ENCODE measurements around the gene MAGI2.

DNA sequence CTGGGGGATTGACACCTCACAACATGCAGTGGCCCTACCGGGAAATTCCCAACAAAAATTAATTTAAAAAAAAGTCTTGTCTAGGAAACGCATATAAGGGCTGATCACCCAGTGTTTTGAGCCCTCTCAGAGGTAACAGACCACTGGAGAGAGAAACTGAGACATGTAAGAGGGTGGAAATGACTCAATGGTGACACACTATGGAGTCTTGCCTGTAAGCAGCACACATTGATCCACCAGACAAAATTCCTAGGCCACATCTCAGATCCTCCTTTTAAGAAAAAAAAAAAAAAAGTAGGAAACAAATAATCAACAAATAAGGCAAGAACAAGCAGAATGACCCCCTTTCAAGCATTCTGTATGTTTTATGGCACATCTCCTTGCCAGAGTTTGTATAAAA is 296.2 kb downstream of the MAGI2 start:
- TF ChIP-seq, protein P1, sequence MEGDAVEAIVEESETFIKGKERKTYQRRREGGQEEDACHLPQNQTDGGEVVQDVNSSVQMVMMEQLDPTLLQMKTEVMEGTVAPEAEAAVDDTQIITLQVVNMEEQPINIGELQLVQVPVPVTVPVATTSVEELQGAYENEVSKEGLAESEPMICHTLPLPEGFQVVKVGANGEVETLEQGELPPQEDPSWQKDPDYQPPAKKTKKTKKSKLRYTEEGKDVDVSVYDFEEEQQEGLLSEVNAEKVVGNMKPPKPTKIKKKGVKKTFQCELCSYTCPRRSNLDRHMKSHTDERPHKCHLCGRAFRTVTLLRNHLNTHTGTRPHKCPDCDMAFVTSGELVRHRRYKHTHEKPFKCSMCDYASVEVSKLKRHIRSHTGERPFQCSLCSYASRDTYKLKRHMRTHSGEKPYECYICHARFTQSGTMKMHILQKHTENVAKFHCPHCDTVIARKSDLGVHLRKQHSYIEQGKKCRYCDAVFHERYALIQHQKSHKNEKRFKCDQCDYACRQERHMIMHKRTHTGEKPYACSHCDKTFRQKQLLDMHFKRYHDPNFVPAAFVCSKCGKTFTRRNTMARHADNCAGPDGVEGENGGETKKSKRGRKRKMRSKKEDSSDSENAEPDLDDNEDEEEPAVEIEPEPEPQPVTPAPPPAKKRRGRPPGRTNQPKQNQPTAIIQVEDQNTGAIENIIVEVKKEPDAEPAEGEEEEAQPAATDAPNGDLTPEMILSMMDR (IDR thresholded peaks at IDR 0.05): no peak
- TF ChIP-seq POLR2A (IDR thresholded peaks at IDR 0.05): no peak

All from esophagus squamous epithelium (tissue), 4 donors.